ENCODE measurements around the gene AFF1.
"Not testable (repeated sequence)": the region's sequence is repeated elsewhere in the genome, so short reads cannot be mapped to it uniquely, and the experiment has no call there.

- TF ChIP-seq EZH2 (IDR thresholded peaks at IDR 0.05; ENCODE audit: insufficient read depth, poor library complexity, severe bottlenecking); EZH2phosphoT487 (IDR thresholded peaks at IDR 0.05; ENCODE audit: insufficient read depth, low read depth): not testable (repeated sequence)
Observed at GRCh38 chr4:86985852-86986251, 51.0 kb downstream of the AFF1 start.

Measured in GM23248 (cell line).